Measurements from ENCODE around the gene SORCS2.

The SORCS2 gene

DNA sequence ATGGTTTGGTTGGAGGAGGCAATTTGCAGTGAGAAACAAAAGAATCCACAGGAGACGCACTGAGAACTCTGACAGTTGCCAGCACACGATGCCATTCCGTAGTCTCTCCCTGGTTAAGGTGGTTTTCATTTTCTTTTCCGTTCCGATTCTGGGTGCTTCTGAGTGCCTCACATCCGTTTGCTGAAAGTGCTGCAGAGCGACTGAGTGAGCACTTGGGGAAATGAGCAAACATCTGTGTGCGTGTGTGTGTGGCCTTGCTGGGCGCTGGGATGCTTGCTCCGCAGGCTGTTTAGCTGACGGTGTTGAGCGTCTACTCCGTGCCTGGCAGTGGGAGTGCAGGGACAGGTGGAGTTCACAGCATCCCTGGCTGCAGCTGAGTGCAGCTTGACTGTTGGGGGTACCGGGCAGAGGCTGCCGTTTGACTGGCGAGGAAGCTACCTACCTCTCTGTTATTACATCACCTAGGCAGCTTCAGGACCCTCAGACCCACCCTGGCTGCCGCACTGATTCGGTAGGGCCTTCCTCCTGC is 49.3 kb downstream of the SORCS2 start:
- no peak for TF ChIP-seq JUND (IDR thresholded peaks at IDR 0.05; ENCODE audit: low read depth)
- DNase-seq (ENCODE audit: low read depth in 1 of 2, low spot score in 1 of 2): no peak
- in situ Hi-C loops (cut with HindIII; ENCODE audit: low pct_unique_long_range_greater_than_20kb, low sequenced_read_pairs): no loop called here

DNA sequence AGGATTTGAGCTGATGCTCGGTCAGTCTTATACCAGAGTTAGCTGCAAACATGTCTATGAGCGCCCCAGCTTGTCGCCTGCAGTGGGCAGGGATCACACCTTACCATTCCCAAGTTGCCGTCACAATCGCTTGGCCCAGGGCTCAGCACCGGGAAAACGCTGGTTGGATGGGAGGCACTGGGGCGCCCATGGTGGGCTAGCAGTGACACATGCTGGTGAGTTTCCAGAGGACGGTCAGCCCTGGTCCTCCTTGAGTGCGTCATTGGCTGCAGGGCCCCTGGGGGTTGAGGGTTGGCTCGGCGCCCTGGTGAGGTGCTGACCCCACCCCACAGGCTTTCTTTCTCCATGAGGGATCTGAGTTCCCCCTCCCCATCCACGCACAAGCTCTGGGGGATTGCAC is 50.4 kb downstream of the SORCS2 start:
- no peak for DNase-seq (ENCODE audit: low read depth in 1 of 2, low spot score in 1 of 2)
- in situ Hi-C loops (cut with HindIII; ENCODE audit: low pct_unique_long_range_greater_than_20kb, low sequenced_read_pairs): no loop called here
- no peak for TF ChIP-seq JUND (IDR thresholded peaks at IDR 0.05; ENCODE audit: low read depth)

DNA sequence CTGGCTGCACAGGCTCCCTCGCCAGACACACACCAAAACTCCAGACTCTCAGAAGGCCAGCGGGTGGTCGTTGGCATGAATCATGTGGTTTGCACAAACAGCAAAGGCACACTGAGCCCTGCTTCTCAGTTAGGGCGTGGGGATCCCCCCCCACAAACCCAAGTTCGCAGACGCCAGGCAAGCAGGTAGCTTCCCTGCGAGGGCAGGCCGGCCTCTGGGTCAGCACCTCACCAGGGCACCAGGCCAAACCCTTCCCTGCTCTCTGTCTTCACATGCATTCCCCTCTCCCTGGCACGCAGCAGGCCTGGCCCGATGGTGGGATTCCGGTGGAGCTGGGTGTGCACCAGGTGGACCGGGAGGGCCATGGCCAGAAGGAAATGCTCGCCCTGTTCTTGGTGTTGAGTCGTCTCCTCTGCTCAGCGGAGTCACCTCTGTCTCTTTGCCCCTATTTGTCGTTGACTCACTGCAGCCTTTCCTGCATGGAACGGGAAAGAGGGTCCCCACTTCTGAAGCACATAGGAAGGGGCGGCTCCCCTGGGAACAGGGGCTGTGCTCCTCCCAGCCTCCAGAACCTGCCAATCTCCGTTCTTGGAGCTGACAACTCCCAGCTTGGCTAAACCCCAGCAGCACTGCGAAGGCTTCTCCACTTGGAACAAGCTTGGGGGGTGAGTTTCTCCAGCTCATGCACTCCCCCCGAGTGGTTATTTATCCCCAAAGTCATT is 51.4 kb downstream of the SORCS2 start:
- in situ Hi-C loops (cut with HindIII; ENCODE audit: low pct_unique_long_range_greater_than_20kb, low sequenced_read_pairs): no loop called here
- no peak for TF ChIP-seq JUND (IDR thresholded peaks at IDR 0.05; ENCODE audit: low read depth)
- DNase-seq (ENCODE audit: low read depth in 1 of 2, low spot score in 1 of 2): no peak

DNA sequence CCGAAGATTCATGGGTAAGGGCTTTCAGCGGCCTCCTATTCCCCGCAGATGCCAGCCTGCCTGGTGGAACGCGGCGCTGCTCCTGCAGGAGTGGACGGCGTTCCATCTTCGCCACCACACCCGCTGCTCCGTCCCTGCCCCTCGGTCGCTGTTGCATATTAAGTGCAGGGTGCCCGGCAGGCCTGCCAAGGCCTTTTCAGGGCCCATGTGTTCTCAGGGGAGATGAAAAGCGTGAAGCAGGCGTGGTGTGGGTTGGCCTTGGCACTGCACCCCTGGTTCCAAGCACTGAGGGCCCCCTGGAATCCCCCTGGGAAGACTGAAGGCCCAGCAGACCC is 52.0 kb downstream of the SORCS2 start:
- no peak for TF ChIP-seq JUND (IDR thresholded peaks at IDR 0.05; ENCODE audit: low read depth)
- no peak for DNase-seq (ENCODE audit: low read depth in 1 of 2, low spot score in 1 of 2)
- in situ Hi-C loops (cut with HindIII; ENCODE audit: low pct_unique_long_range_greater_than_20kb, low sequenced_read_pairs): no loop called here

DNA sequence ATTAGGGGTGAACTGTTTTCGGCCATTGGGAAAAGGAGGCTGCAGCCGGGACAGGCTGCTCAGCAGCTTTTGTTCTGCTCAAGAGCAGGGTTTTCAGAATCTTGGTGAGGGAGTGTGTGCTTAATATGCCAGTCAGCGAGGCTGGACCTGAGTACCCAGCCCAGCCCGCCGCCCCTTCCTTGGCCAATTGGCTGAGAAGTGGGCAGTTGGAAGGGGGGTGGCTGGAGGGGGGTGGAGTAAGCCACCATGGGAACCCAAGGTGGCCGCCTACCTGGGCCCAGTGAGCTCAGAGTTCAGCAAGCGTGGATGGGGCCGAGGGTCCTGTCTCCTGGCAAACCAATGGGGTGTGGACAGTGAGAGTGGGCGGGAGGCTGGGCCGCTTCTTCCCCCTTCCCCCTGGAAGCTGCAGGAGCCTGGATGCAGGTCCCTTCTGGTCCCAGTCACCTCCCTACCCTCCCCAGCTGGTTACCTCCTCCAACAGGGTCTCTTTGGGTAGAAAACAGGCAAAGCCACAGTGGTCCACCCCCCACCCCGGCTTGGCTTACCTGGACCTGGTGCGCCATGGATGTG is 52.5 kb downstream of the SORCS2 start:
- no peak for TF ChIP-seq JUND (IDR thresholded peaks at IDR 0.05; ENCODE audit: low read depth)
- in situ Hi-C loops (cut with HindIII; ENCODE audit: low pct_unique_long_range_greater_than_20kb, low sequenced_read_pairs): no loop called here
- no peak for DNase-seq (ENCODE audit: low read depth in 1 of 2, low spot score in 1 of 2)

DNA sequence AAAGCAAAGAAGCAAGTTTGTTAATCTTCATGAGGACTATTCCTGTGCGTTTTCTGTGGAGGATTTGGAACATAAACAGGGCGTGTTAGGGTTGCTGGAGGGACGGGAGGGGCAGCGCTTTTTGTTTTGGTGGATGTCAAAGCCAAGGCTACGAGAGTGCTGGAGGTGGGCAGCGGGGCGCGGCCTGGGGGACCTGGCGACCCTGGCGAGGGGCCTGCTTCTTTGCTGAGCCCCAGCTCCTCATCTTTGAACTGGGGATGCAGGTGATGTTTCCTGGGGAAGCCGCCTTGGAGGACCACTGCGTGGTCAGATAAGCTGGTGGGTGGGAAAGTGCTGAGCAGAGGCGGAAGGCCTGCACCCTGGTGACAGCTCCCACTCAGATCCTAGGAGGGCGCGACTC is 55.2 kb downstream of the SORCS2 start:
- in situ Hi-C loops (cut with HindIII; ENCODE audit: low pct_unique_long_range_greater_than_20kb, low sequenced_read_pairs): no loop called here
- no peak for TF ChIP-seq JUND (IDR thresholded peaks at IDR 0.05; ENCODE audit: low read depth)
- no peak for DNase-seq (ENCODE audit: low read depth in 1 of 2, low spot score in 1 of 2)

DNA sequence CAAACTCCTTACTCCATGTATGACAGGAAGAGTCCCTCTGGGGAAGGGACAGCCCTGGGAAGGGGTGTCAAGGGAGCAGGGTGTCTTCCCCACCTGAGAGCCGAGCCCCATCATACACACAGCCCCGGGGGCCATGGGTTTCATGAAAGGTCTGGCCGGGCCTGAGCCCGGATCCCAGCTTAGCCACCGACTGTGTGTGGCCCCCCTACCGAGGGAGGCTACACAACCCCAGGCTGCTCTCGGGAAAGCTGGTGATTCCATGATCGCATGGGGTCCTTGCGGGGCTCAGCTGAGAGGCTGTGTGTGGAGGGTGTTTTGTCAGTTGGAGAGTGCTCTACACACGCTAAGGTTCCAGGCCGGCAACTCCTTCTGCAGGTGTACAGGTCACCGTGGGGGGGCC is 55.6 kb downstream of the SORCS2 start:
- DNase-seq (ENCODE audit: low read depth in 1 of 2, low spot score in 1 of 2): no peak
- in situ Hi-C loops (cut with HindIII; ENCODE audit: low pct_unique_long_range_greater_than_20kb, low sequenced_read_pairs): no loop called here
- TF ChIP-seq JUND (IDR thresholded peaks at IDR 0.05; ENCODE audit: low read depth): no peak

DNA sequence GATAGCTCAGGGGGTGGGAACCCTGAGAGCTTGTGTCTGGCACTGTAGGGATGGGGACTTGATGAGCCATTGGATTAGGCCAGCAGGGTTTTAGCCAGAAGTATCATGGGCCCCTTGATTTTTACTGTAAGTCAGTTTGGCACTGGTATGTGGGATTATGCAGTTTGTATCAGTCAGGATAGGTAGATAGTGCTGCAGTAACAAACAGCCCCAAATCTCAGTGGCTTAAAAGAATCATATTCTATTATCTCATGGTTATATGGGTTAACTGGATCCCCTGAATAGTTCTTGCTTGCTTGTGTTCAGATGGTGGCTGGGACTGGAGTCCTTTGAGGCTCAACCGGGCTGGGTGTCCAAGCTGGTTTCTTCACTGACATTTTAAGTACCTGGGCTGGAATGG is 56.5 kb downstream of the SORCS2 start:
- in situ Hi-C loops (cut with HindIII; ENCODE audit: low pct_unique_long_range_greater_than_20kb, low sequenced_read_pairs): no loop called here
- TF ChIP-seq JUND (IDR thresholded peaks at IDR 0.05; ENCODE audit: low read depth): no peak
- DNase-seq (ENCODE audit: low read depth in 1 of 2, low spot score in 1 of 2): no peak

DNA sequence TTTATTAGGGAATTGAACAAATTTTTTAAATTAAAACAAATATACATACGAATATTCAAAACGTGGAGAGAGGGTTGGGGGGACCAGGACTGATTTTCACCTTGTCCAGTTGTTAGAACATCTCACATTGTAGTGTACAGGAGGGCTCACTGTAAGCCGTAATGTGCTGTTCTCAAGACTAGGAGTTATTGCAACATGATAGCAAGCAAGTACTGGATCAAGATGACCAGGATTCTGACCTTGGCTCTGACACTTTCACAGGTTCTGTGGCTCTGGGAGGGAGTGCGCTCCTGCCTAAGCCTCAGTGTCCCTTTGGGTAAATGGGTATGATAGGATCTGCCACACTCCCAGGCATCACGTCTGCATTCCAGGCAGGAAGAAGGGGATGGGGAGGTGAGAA is 59.0 kb downstream of the SORCS2 start:
- in situ Hi-C loops (cut with HindIII; ENCODE audit: low pct_unique_long_range_greater_than_20kb, low sequenced_read_pairs): no loop called here
- DNase-seq (ENCODE audit: low read depth in 1 of 2, low spot score in 1 of 2): no peak
- no peak for TF ChIP-seq JUND (IDR thresholded peaks at IDR 0.05; ENCODE audit: low read depth)

DNA sequence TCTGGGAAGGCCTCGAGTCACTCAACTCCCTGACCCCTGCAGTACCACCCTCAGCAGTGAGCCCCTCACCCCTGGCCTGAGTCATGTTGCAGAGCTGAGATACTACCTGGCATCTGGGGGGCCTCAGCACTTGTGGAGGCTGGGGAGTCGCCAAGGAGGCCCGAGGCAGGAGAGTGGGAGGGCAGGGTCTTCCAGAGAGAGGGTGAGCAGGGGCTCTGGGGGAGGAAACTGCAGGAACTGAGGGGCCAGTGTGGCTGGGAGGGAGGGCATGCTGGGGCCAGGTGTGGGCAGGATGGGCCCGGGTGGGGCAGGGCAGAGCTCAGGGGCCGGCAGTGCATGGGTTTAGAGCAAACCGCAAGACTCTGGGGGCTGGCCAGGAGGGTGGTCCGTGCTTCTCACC is 59.7 kb downstream of the SORCS2 start:
- TF ChIP-seq JUND (IDR thresholded peaks at IDR 0.05; ENCODE audit: low read depth): no peak
- in situ Hi-C loops (cut with HindIII; ENCODE audit: low pct_unique_long_range_greater_than_20kb, low sequenced_read_pairs): no loop called here
- no peak for DNase-seq (ENCODE audit: low read depth in 1 of 2, low spot score in 1 of 2)

DNA sequence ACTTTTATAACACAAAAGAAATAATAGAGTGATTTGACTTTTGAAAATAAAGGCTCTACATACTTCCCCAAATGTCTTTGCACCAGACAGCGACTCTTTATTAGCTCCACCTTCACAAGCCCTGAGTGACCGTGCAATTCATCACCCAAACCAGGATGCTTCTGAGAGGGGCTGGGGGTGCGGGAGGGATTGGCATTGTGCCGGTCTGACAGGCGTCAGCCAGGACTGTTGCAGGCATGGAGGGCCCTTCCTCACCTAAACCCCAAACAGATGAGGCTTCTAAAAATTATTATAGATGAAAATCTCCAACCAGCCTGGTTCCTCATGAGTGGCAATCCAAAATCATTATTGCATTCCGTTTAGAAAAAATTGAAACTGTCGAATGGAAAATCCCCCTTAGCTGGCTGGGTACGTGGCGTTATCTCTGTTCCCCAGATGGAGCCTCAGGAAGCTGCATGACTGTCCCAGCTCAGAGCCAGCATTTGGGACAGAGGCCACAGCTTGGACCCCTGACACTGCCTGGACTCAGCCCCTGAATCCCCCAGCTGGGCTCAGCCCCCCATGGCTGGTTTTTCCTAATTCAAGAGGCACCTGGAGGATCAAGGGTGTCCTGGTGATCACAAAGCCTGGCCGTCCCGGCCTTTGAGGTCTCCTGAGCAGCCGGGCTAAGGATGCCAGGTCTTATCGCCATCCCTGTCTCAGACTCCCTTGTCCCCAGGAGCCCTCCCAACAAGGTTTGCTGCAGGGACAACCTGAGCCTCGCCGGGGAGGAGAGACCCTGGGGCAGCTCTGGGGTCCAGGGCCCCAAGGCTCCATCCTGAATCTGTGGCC is 60.4 kb downstream of the SORCS2 start:
- in situ Hi-C loops (cut with HindIII; ENCODE audit: low pct_unique_long_range_greater_than_20kb, low sequenced_read_pairs): no loop called here
- no peak for TF ChIP-seq JUND (IDR thresholded peaks at IDR 0.05; ENCODE audit: low read depth)
- DNase-seq (ENCODE audit: low read depth in 1 of 2, low spot score in 1 of 2): no peak

DNA sequence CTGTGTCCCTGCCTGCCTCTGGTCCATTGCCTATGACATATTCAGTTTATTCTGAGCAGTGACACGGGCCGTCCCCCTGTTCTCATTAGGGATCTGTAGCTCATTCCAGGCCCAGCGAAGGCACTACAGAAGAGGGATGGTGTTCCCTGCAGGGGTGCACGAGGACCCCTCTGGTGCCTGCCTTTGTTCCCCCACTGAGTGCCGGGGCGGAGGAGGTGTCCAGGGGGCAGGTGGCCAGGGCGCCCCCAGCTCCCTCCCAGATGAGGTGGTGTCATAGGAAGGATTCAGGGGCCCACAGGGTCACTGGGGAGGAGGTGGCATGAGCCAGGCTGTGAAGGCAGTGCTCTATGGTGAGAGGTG is 61.0 kb downstream of the SORCS2 start:
- no peak for DNase-seq (ENCODE audit: low read depth in 1 of 2, low spot score in 1 of 2)
- in situ Hi-C loops (cut with HindIII; ENCODE audit: low pct_unique_long_range_greater_than_20kb, low sequenced_read_pairs): no loop called here
- TF ChIP-seq JUND (IDR thresholded peaks at IDR 0.05; ENCODE audit: low read depth): no peak

DNA sequence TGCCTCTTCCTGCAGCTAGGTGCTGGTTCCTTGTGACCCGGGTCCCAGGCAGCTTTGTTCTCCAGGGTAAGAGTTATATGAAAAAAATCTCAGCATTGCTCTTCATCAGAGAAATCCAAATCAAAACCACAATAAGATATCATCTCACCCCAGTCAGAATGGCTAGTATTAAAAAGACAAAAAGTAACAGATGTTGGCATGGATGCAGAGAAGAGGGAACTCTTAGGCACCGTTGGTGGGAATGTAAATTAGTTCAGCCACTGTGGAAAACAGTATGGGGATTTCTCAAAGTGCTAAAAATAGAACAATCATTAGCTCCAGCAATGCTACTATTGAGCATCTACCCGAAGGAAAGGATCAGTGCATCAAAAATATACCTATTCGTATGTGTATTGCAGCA is 61.5 kb downstream of the SORCS2 start:
- DNase-seq (ENCODE audit: low read depth in 1 of 2, low spot score in 1 of 2): no peak
- TF ChIP-seq JUND (IDR thresholded peaks at IDR 0.05; ENCODE audit: low read depth): no peak
- in situ Hi-C loops (cut with HindIII; ENCODE audit: low pct_unique_long_range_greater_than_20kb, low sequenced_read_pairs): no loop called here

Measured in T47D (cell line).